GM18499 (cell line): ENCODE measurements around the gene PARP9.
A peak's percentile ranks its signal among the peaks of the same experiment; 100 is the strongest.
"Not testable (repeated sequence)": the region's sequence is repeated elsewhere in the genome, so short reads cannot be mapped to it uniquely, and the experiment has no call there.

Source experiments
- ATAC-seq: cut with Tn5 transposase; IDR thresholded peaks from one replicate; pipeline ENCODE4 v1.9.1; 2021; ENCODE audit warnings: moderate number of reproducible peaks; ENCODE audit not compliant: insufficient read depth, unreplicated experiment

Gene PARP9

DNA sequence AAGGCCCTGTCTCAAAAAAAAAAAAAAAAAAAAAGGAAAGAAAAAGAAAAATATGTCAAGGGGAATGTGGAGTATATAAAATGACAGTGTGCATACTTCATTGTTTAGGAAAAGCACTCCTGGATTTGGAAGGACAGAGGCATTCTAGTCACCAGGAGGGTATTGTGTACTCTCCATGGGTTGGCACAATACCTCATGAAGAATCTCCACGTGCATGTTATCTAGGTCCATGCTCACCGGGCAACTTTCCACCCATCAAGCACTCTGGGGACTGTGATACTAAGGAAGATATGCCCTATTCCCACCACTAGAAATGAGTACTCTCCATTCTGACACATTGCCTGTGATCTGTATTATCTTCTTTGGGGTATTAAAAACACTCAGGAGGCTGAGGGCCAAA, 33.9 kb downstream of the PARP9 start:
- no peak for ATAC-seq

DNA sequence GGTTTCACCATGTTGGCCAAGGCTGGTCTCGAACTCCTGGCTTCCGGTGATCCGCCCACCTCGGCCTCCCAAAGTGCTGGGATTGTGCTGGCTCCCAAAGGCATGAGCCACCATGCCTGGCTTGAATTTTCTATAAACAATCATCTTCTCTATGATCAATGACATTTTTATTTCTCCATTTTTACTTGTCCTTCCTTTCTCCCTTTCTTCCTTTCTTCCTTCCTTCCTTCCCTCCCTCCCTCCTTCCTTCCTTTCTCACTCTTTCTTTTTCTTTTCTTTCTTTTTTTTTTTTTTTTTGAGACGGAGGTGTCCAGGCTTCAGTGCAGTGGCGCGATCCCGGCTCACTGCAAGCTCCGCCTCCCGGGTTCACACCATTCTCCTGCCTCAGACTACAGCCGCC, 40.8 kb downstream of the PARP9 start:
- ATAC-seq = no peak

DNA sequence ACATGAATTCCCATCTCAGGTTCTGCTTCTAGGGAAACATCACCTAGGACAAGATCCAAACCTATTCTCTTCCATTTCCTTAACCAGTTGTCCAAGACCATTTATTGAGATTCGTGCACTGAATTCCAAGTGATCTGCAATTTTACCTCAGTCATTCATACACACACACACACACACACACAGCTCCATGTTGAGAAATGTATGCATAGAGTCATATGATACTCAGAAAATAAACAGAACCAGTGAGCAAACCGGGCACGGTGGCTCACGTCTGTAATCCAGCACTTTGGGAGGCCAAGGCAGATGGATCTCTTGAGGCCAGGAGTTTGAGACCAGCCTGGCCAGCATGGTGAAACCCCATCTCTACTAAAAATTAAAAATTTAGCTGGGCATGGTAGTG, 43.2 kb downstream of the PARP9 start:
- ATAC-seq = no peak

DNA sequence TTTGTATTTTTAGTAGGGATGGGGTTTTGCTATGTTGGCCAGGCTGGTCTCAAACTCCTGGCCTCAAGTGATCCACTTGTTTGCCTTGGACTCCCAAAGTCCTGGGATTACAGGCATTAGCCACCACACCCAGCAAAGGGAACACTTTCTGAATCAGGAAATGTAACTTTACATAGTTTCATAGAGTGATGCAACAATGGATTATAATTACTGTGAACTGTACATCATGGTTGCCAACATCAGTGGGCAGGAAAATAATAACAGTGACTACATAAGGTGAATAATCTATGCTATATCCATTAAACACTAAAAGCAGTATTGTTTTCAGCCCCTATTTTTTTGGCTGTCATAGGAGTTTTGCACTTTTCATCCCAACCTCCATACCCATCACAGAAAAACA, 44.4 kb downstream of the PARP9 start:
- ATAC-seq = no peak

DNA sequence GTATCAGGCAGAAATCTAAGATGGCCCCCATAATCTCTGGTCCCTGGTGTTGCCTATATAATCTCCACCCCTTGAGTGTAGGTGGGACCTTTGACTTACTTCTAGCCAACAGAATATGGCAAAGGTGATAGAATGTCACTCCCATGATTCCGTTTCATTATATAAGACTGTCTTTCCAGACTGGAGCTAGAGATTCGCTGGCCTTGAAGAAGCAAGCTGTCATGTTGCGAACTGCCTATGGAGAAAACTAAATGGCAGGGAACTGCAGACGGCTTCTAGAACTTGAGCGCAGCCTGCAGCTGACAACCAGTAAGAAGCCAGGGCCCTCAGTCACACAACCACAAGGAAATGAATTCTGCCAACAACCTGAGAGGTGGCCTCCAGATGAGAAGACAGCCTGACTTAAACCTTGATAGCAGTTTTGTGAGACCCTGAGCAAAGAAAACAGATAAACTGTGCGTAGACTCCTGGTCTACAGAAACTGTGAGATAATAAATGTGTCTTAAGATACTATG, 47.2 kb downstream of the PARP9 start:
- no peak for ATAC-seq

DNA sequence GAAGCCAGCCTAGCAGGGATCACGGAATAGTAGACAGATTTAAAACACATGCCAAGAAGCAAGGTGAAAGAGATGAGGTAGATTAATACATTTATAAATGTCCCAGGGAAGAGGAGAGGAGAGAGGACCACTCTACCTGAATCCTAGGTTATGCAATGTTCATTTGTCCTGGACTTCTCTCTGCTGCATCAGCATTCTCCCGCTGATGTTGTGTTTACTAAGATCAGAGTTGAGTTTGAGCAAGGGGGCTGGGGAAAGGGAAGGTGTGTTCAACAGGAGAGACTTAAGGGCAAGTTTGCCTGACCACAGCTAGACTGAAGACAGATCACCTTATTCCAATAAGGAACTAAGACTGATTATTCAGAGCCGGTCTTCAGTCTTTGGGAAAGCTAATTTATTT, 48.2 kb downstream of the PARP9 start:
- no peak for ATAC-seq

DNA sequence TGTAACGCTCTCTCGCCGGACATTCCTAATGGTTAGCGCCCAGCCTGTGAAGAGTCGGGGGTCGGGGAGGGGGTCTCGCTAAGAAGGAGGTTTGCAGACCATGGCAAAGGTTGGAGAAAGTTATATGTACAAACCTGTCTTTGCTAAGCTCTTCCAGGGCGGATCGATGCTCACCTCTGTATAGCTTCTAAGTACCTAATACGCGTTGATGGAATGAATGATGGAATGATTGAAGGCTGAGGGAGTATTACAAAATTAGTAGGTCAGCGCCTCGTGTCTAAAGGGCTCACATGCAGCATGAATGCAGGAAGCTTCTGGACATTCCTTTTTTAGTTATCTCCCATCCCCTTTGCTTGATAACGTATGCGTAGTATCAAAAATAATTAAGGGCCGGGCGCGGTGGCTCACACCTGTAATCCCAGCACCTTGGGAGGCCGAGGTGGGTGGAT, 49.1 kb downstream of the PARP9 start:
- no peak for ATAC-seq

DNA sequence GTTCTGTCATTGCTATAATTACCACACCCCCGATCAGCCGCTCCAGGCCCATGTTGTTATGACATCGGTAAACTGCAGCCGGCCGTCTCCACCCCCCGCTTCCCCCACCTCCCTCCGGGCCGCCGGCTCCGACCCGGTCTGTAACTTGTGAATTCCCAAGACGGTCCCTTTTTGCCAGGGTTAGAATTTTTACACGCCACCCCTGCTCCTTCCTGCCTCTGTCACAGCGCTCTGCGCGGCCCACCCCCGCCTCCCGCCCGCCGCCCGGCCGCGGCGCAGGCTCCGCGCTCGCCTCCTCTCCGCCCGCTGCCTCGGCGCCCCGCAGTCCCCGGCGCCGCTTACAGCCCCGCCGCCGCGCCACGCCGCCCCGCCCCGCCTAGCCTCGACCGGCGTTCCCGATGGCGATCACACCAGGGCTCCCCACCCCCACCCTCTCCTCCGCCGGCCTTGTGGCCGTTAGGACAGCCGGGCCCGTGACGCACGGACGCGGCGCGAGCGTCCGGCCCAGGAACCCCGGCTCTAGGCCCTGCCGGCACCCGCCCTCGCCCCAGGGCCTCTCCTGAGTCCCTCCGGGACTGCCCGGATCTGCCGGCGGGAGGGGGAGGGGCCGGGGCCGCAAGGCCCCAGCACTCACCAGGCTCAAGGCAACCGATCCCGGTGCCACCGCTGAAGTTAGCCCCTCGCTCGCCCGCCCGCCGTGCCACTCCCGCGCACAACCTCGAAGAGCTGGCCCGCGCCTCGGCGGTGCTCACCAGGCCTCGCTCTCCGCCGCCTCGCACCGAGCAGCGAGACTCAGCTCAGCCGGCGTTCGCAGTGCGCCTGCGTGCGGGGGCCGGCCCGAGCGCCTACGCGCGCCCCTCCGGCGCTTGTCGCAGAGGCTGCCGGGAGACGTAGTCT, 49.7 kb downstream of the PARP9 start, which contains the start of gene KPNA1:
KPNA1 (minus strand) TSS at position 817 of the 897 bp plus-strand sequence. CDS start 18,374 bp downstream, outside the sequence.
- ATAC-seq = peak; percentile 45

DNA sequence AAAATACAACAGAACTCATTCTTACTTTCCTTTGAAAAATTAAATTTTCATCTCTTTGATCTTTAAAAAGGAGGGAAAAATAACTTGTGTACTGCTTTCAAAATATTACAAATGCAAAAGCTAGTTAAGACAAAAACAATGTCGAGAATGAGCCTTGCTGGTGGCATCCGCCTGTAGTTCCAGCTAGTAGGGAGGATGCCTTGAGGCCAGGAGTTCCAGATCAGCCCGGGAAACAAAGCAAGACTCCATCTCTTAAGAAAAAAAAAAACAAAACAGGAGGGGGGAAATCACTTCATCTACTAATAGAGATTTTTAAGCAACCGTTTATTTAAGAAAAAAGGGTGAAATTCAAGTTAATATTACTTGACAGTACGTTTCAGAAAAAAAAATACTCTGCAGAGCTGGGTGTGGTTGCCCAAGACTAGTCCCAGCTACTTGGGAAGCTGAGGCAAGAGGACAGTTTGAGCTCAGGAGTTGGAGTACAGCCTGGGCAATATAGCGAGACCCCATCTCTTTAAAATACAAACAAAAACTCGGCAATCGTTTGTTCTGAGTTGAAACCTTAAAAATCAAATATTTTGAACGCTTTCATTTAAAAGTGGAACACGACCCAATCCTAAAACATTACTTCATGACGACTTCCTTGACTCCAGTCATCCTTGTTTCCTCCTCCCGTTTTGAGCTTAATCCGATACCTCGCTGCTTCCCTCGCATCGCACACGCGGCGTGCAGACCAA, 50.5 kb downstream of the PARP9 start:
- no peak for ATAC-seq

DNA sequence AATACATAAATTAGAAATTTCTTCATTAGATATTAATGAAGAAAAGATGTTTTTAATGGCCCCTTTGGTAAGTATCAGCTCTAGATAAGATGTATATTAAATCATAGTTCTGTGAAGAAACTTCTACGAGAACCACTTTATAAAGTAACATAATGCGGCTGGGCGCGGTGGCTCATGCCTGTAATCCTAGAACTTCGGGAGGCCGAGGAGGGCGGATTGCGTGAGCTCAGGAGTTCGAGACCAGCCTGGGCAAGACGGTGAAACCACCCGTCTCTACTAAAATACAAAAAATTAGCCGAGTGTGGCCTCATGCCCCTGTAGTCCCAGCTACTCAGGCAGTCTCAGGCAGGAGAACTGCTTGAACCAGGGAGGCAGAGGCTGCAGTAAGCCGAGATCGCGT, 51.8 kb downstream of the PARP9 start:
- no peak for ATAC-seq

DNA sequence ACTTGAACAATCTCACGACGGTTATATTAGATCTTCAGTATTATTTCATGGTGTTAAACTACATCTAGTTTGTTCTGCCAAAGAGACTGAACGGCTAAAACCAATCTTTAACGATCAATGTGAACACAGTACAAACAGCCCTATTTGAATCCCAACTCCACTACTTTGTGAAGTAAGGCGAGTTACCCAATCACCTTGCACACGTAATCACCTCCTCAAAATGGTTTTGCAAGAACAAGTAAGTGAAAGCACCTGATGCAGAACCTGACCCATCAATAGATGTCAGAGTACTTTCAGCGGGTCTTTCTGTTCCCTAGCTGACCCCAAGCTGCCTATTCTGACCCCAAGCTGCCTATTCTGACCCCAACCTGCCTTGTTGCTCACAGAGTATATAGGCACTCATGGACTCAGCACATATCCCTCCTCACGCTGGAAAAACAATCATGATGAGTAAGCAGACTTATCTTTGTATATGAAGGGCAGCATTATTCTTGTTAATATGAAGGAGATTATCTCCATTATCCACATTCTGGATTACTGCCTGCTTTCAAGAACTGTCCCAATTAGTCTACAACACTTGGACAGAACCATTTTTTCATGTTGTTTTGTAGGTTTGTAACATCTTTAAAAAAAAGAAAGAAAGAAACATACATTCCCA, 53.1 kb downstream of the PARP9 start:
- no peak for ATAC-seq

DNA sequence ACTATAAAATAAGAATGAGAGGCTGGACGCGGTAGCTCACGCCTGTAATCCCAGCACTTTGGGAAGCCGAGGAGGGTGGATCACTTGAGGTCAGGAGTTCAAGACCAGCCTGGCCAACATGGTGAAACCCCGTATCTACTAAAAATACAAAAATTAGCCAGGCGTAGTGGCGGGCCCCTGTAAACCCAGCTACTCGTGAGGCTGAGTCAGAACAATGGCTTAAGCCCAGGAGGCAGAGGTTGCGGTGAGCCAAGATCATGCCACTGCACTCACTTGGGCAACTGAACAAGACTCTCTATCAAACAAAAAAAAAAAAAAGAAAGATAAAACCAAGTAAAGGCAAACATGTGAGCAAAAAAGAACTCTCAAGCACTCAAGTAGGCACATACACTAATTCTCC, 55.2 kb downstream of the PARP9 start:
- ATAC-seq = not testable (repeated sequence)

DNA sequence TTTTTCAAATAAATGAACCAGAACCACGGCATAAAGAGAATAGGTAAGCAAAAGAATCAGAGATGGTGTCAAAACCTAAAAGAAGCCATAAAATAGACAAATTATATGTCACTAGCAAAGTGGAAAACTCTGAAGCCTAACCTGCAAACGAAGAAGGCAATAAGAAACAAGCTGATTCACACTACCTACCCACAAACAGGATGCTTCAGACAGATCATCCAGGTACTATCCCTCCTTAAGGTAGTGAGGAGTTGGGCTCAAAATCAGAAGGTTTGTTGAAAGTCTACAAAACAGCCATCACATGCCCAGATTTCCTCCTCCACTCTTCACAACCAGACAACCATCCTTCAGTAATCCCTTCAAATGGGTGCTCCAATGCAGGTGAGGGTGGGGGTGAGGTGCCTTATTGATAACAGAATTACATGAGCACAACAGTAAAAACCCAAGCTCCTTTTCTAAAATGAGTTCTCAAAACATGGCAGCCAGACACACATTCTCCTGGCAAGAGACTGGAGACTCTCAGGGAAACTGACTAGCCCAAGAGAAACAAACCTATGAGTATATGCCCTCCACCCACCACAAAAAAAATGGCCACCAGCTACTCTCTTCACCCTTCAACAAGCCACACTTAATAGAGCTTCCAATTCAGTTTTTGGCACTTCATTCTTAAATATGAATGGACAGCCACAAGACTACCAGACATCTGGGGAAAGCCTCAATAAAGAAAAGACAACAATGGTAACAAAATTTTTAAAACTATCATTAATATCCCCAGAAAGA, 55.8 kb downstream of the PARP9 start:
- no peak for ATAC-seq

DNA sequence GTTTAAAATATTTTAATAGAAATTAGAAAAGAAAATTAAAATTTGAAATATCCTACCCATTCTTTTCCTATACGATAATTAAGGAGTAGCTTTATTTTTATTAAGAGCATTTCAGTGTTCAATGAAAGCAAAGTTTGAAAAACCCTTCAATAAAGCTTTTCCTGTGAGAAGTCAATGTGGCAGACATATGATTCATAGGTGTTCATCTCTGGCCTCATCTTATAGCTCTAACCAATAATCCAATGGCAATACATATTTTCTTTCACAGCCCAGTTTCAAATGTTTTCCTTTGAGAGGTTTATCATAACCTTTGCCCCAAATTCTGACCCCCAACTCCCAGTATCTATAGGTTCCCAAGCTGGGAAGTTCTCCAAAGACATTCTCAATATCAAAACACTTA, 57.6 kb downstream of the PARP9 start:
- ATAC-seq = no peak

DNA sequence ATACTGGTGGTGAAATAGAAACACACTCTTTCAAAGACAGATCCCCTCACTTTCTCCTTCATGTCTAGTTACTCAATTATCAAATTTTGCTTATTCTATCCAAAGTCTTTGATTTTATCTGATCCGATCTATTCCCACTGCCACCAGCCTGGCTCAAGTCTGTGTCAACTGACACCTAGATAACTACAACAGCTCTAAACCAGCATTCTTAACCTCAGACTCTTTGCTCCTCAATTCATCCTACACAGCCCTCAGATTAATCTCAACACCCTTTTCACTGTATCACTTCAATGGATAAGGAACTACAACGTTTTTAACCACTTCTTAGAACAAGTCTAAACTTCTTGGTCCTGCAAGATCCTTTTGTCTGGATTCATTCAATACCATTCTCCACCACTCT, 58.4 kb downstream of the PARP9 start:
- no peak for ATAC-seq

DNA sequence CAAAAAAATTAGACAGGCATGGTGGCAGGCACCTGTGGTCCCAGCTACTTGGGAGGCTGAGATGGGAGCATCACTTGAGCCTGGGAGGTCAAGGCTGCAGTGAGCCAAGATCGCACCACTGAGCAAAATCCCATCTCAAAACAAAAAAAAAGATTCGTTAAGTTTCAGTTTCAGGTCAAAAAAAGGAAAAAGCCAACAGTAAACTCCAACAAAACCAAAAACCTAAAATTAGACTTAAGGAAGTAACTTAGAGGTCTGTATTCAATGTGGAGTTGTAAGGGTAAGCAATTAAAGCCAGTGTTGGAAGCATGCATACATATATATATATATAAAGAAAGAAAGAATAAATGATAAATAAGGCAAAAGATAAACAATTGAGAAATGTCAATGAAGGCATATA, 61.2 kb downstream of the PARP9 start:
- no peak for ATAC-seq

DNA sequence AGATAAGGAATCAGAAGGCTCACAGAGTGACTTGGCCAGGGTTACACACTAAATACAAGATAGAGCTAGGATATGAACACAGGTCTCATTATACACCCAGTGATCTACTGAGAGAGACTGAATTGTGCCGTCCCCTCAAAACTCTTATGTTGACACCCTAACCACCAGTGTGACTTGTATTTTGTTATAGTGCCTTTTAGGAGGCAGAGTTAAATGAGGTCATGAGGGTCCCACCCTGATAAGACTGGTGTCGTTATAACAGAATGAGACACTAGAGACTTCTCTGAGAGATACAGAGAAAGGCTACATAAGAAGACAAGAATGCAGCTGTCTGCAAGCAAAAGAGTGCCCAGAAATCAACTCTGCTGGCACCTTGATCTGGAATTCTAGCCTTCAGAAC, 62.0 kb downstream of the PARP9 start:
- no peak for ATAC-seq

DNA sequence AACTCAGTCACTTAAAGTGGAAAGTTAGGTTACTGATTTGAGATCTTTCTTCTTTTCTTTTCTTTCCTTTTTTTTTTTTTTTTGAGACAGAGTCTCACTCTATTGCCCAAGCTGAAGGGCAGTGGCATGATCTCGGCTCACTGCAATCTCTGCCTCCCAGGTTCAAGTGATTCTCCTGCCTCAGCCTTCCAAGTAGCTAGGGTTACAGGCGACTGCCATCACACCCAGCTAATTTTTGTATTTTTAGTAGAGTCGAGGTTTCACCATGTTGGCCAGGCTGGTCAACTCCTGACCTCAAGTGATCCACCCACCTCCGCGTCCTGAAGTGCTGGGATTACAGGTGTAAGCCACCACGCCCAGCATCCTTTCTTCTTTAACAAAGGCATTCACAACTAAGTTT, 63.1 kb downstream of the PARP9 start:
- ATAC-seq = not testable (repeated sequence)

DNA sequence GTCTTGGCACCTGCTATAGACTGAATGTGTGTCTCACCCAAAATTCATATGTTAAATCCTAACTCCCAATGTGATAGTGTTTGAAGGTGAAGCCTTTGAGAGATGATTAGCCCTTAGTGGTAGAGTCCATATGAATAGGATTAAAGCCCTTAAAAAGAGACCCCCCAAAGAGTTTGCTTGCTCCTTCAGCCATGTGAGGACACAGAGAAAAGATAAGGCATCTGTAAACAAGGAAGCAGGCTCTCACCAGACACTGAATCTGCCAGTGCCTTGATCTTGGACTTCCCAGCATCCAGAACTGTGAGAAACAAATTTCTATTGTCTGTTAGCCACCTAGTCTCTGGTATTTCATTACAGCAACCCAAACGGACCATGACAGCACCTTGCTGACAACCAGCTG, 65.9 kb downstream of the PARP9 start:
- no peak for ATAC-seq

DNA sequence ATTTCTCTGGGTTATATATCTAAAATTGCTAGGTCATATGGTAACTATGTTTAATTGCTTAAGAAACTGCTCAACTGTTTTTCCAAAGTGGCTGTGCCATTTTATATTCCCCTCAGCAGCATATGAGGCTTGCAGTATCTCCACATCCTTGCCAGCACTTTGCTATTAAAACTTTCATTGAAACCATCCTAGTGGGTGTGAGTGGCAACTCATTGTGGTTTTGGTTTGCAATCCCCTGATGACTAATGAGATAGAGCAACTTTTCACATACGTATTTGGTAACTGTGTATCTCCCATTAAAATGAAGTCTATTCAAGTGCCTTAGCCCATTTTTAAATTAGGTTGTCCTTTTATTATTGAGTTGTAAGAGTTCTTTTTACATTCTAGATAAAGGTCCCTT, 66.7 kb downstream of the PARP9 start:
- ATAC-seq = no peak
